MM.1S (cell line): ENCODE data around the gene NFXL1.

ENCODE experiments used
- DNase-seq: peaks from one replicate; pipeline ENCODE4 v3.0.0-alpha.2; 2015
- H2AFZ ChIP-seq: fragments of 300-600 bp; sonication (generic); 2 replicates; pipeline ENCODE4 v1.6.0; 2016; ENCODE audit warnings: antibody characterized with exemption, low read length
- H3F3A ChIP-seq: fragments of 300-600 bp; sonication (generic); 2 replicates; pipeline ENCODE4 v1.6.1; 2016; ENCODE audit warnings: mild to moderate bottlenecking, antibody characterized with exemption, low read length, moderate library complexity, mixed read lengths; ENCODE audit not compliant: insufficient read depth
- H3K27ac ChIP-seq: fragments of 300-600 bp; sonication (generic); 2 replicates; pipeline ENCODE4 v1.5.1; 2016; ENCODE audit warnings: mild to moderate bottlenecking, low read length
- H3K27me3 ChIP-seq: fragments of 300-600 bp; sonication (generic); replicated peaks from 2 replicates; pipeline ENCODE4 v1.6.0; 2016; ENCODE audit warnings: low read length; ENCODE audit not compliant: insufficient read depth
- H3K36me3 ChIP-seq: fragments of 300-600 bp; sonication (generic); replicated peaks from 2 replicates; pipeline ENCODE4 v1.6.1; 2016; ENCODE audit warnings: mild to moderate bottlenecking, low read length, mixed read lengths; ENCODE audit not compliant: insufficient read depth
- H3K4me1 ChIP-seq: fragments of 300-600 bp; sonication (generic); 2 replicates; pipeline ENCODE4 v1.6.1; 2016; ENCODE audit warnings: low read length, mixed read lengths
- H3K4me2 ChIP-seq: fragments of 300-600 bp; sonication (generic); 2 replicates; pipeline ENCODE4 v1.6.0; 2016; ENCODE audit warnings: low read depth, low read length
- H3K4me3 ChIP-seq: fragments of 300-600 bp; sonication (generic); 2 replicates; pipeline ENCODE4 v1.5.1; 2016; ENCODE audit warnings: low read length, mixed read lengths
- H3K79me2 ChIP-seq: fragments of 300-600 bp; sonication (generic); 2 replicates; pipeline ENCODE4 v1.6.1; 2016; ENCODE audit warnings: mixed run types, low read length, mixed read lengths
- H3K9ac ChIP-seq: fragments of 300-600 bp; sonication (generic); 2 replicates; pipeline ENCODE4 v1.6.1; 2016; ENCODE audit warnings: low read length, mixed read lengths
- H3K9me2 ChIP-seq: fragments of 300-600 bp; sonication (generic); replicated peaks from 2 replicates; pipeline ENCODE4 v1.6.1; 2016; ENCODE audit warnings: mild to moderate bottlenecking, low read length, mixed read lengths; ENCODE audit not compliant: insufficient read depth
- H3K9me3 ChIP-seq: fragments of 300-600 bp; sonication (generic); replicated peaks from 2 replicates; pipeline ENCODE4 v1.6.1; 2016; ENCODE audit warnings: mild to moderate bottlenecking, low read length, mixed read lengths; ENCODE audit not compliant: insufficient read depth
- H4K20me1 ChIP-seq: fragments of 300-600 bp; sonication (generic); 2 replicates; pipeline ENCODE4 v1.6.1; 2016; ENCODE audit warnings: mild to moderate bottlenecking, low read length, moderate library complexity, mixed read lengths; ENCODE audit not compliant: insufficient read depth
- EZH2 ChIP-seq: fragments of 300-600 bp; sonication (generic); optimal IDR thresholded peaks from 2 replicates; pipeline ENCODE3; 2017; ENCODE audit warnings: low read depth, mild to moderate bottlenecking, antibody characterized with exemption, low read length, mixed read lengths
- EZH2phosphoT487 ChIP-seq: fragments of 300-600 bp; sonication (generic); IDR thresholded peaks from 2 replicates; pipeline ENCODE4 v1.6.1; 2018; ENCODE audit warnings: antibody characterized with exemption, low read length
- TF ChIP-seq, protein P1 (sequence below): fragments of 300-600 bp; sonication (generic); IDR thresholded peaks from 2 replicates; pipeline ENCODE4 v1.5.1; 2016; ENCODE audit warnings: antibody characterized with exemption, low read length, mixed read lengths

The NFXL1 gene

GRCh38 chr4:47856713-47857112 lies 57.7 kb downstream of the NFXL1 start:
- H4K20me1 ChIP-seq = no peaks in the 10 kb centered on the region
- TF ChIP-seq EZH2phosphoT487 = no peak
- no peak for DNase-seq
- H3K9ac ChIP-seq = no peak overlapping the region
- H3K27me3 ChIP-seq = no peaks in the 10 kb centered on the region
- H3K4me3 ChIP-seq = no peak overlapping the region
- H3K9me3 ChIP-seq = no peaks in the 10 kb centered on the region
- no peaks in the 10 kb centered on the region for H3K9me2 ChIP-seq
- H3K4me1 ChIP-seq = no peaks in the 10 kb centered on the region
- no peak overlapping the region for H2AFZ ChIP-seq
- H3F3A ChIP-seq = no peaks in the 10 kb centered on the region
- no peaks in the 10 kb centered on the region for H3K79me2 ChIP-seq
- no peak overlapping the region for H3K4me2 ChIP-seq
- H3K27ac ChIP-seq = no peak overlapping the region
- H3K36me3 ChIP-seq = no peaks in the 10 kb centered on the region; the same call in 1 of the 2 replicates

- Histone ChIP-seq H3K9ac (no peak overlapping the region), H3K4me2 (no peak overlapping the region), H2AFZ (no peak overlapping the region), H3K27ac (no peak overlapping the region), H3K79me2 (no peaks in the 10 kb centered on the region), H3K4me1 (no peaks in the 10 kb centered on the region), H3K9me2 (no peaks in the 10 kb centered on the region), H4K20me1 (no peaks in the 10 kb centered on the region), H3K4me3 (no peak overlapping the region), H3F3A (no peaks in the 10 kb centered on the region), H3K9me3 (no peaks in the 10 kb centered on the region), H3K36me3 (peaks cover 5% of the 10 kb centered on the region; the same call in 1 of the 2 replicates), H3K27me3 (no peaks in the 10 kb centered on the region)
- no peak for DNase-seq
- TF ChIP-seq, protein P1, sequence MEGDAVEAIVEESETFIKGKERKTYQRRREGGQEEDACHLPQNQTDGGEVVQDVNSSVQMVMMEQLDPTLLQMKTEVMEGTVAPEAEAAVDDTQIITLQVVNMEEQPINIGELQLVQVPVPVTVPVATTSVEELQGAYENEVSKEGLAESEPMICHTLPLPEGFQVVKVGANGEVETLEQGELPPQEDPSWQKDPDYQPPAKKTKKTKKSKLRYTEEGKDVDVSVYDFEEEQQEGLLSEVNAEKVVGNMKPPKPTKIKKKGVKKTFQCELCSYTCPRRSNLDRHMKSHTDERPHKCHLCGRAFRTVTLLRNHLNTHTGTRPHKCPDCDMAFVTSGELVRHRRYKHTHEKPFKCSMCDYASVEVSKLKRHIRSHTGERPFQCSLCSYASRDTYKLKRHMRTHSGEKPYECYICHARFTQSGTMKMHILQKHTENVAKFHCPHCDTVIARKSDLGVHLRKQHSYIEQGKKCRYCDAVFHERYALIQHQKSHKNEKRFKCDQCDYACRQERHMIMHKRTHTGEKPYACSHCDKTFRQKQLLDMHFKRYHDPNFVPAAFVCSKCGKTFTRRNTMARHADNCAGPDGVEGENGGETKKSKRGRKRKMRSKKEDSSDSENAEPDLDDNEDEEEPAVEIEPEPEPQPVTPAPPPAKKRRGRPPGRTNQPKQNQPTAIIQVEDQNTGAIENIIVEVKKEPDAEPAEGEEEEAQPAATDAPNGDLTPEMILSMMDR = no peak
- no peak for TF ChIP-seq EZH2
- no peak for TF ChIP-seq EZH2phosphoT487
Measured at GRCh38 chr4:47855350-47855749, 59.0 kb downstream of the NFXL1 start.

- Histone ChIP-seq H3K27me3 (no peaks in the 10 kb centered on the region), H3K36me3 (peaks cover 10% of the 10 kb centered on the region; the same call in 1 of the 2 replicates), H3K4me2 (no peak overlapping the region), H3K9me3 (no peaks in the 10 kb centered on the region), H3K9me2 (no peaks in the 10 kb centered on the region), H3K27ac (no peak overlapping the region), H3K4me3 (no peak overlapping the region), H3K79me2 (no peaks in the 10 kb centered on the region), H4K20me1 (no peaks in the 10 kb centered on the region), H3K4me1 (no peaks in the 10 kb centered on the region), H3K9ac (no peak overlapping the region), H2AFZ (no peak overlapping the region), H3F3A (no peaks in the 10 kb centered on the region)
- no peak for DNase-seq
- TF ChIP-seq, protein P1 = no peak
- TF ChIP-seq EZH2phosphoT487 (no peak), EZH2 (no peak)
Measured at GRCh38 chr4:47852136-47852535, 62.2 kb downstream of the NFXL1 start.

- Histone ChIP-seq H2AFZ (no peak overlapping the region), H3K4me3 (no peak overlapping the region), H3K9me3 (no peaks in the 10 kb centered on the region), H3K4me2 (no peak overlapping the region), H3K9ac (no peak overlapping the region), H3K4me1 (no peaks in the 10 kb centered on the region), H4K20me1 (no peaks in the 10 kb centered on the region), H3K27me3 (no peaks in the 10 kb centered on the region), H3K36me3 (peaks cover 10% of the 10 kb centered on the region; the same call in 1 of the 2 replicates), H3K79me2 (no peaks in the 10 kb centered on the region), H3K9me2 (no peaks in the 10 kb centered on the region), H3K27ac (no peak overlapping the region), H3F3A (no peaks in the 10 kb centered on the region)
- TF ChIP-seq EZH2 = no peak
- TF ChIP-seq EZH2phosphoT487 = no peak
- TF ChIP-seq, protein P1 = no peak
- no peak for DNase-seq
Measured at GRCh38 chr4:47849466-47849865, 64.9 kb downstream of the NFXL1 start.
